Neural cell (in vitro differentiated cells): ENCODE measurements around the gene MCRIP1.

ENCODE experiments used
- CTCF ChIP-seq: fragments of 450-650 bp; IDR thresholded peaks from 2 replicates; pipeline ENCODE4 v1.5.1; 2014; ENCODE audit warnings: antibody characterized with exemption, mild to moderate bottlenecking, moderate library complexity; ENCODE audit not compliant: poor library complexity, severe bottlenecking
- EP300 ChIP-seq: fragments of 450-650 bp; conservative IDR thresholded peaks from 2 replicates; pipeline ENCODE4 v1.6.1; 2014; ENCODE audit warnings: antibody characterized with exemption, mild to moderate bottlenecking, moderate library complexity; ENCODE audit not compliant: poor library complexity, severe bottlenecking
- EZH2 ChIP-seq: fragments of 200-600, 300-800 bp; shearing (Covaris generic), sonication (generic); IDR thresholded peaks from 2 replicates; pipeline ENCODE4 v1.6.1; 2014; ENCODE audit warnings: antibody characterized with exemption, low read length, borderline replicate concordance, mild to moderate bottlenecking; ENCODE audit not compliant: insufficient read depth, poor library complexity, severe bottlenecking
- MXI1 ChIP-seq: fragments of 450-650 bp; conservative IDR thresholded peaks from 2 replicates; pipeline ENCODE4 v1.6.1; 2014; ENCODE audit warnings: antibody characterized with exemption, mild to moderate bottlenecking; ENCODE audit not compliant: poor library complexity, severe bottlenecking
- POLR2AphosphoS5 ChIP-seq: IDR thresholded peaks from 2 replicates; pipeline ENCODE4 v1.6.1; 2012
- RAD21 ChIP-seq: fragments of 450-650 bp; conservative IDR thresholded peaks from 2 replicates; pipeline ENCODE4 v1.6.1; 2014; ENCODE audit warnings: antibody characterized with exemption, mild to moderate bottlenecking, moderate library complexity
- REST ChIP-seq: IDR thresholded peaks from 2 replicates; pipeline ENCODE4 v1.6.1; 2012; ENCODE audit warnings: borderline replicate concordance
- SMC3 ChIP-seq: fragments of 450-650 bp; conservative IDR thresholded peaks from 2 replicates; pipeline ENCODE4 v1.6.1; 2014; ENCODE audit warnings: antibody characterized with exemption, mild to moderate bottlenecking, moderate library complexity; ENCODE audit not compliant: poor library complexity

DNA sequence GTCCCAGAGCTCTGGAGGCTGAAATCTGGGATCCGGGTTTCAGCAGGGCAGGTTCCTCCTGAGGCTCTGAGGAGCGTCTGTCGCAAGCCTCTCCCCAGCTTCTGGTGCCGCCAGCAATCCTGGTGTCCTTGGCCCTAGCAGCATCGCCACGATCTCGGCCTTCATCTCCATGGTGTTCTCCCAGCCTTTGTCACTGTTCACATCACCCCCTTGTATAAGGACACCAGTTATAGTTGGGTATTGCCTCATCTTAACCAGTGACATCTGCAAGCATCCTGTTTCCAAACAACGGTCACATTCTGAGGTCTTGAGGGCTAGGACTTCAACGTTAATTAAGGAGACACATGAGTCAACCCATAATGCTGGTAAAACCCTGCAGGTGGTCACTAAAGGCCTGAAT is 4.5 kb upstream of the MCRIP1 start:
- TF ChIP-seq CTCF (no peak), POLR2AphosphoS5 (no peak), EP300 (no peak), SMC3 (no peak), MXI1 (no peak), RAD21 (no peak), REST (no peak), EZH2 (no peak)
